HG03520 (cell line): ENCODE data around the gene DPH3.
A peak's percentile ranks its signal among the peaks of the same experiment; 100 is the strongest.

Experiments used
- ATAC-seq: cut with Tn5 transposase; IDR thresholded peaks from one replicate; pipeline ENCODE4 v1.9.1; 2021; ENCODE audit warnings: mild to moderate bottlenecking, moderate library complexity; ENCODE audit not compliant: unreplicated experiment

Gene DPH3

GRCh38 chr3:16294844-16295243 lies 30.1 kb upstream of the DPH3 start:
- no peak for ATAC-seq

DNA sequence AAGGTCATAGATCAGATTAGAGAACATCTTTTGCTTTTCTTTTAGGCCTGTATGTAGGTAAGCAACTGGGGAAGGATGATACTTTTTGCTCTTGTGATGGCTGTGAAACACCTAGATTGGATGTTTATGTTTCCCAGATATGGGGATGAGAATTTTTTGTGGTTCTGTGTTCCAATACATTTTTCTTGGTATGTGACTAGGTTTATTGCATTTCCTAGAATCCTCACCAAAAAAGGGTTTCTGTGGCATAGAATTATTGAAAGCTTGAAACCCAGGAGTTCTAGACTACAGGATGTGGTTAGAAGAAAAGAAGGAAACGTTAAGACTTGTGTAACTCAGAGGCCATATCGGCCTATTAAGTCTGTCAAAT lies 26.1 kb upstream of the DPH3 start:
- no peak for ATAC-seq

- ATAC-seq, result no peak
These were observed 25.5 kb upstream of the DPH3 start for GRCh38 chr3:16290007-16290826.

DNA sequence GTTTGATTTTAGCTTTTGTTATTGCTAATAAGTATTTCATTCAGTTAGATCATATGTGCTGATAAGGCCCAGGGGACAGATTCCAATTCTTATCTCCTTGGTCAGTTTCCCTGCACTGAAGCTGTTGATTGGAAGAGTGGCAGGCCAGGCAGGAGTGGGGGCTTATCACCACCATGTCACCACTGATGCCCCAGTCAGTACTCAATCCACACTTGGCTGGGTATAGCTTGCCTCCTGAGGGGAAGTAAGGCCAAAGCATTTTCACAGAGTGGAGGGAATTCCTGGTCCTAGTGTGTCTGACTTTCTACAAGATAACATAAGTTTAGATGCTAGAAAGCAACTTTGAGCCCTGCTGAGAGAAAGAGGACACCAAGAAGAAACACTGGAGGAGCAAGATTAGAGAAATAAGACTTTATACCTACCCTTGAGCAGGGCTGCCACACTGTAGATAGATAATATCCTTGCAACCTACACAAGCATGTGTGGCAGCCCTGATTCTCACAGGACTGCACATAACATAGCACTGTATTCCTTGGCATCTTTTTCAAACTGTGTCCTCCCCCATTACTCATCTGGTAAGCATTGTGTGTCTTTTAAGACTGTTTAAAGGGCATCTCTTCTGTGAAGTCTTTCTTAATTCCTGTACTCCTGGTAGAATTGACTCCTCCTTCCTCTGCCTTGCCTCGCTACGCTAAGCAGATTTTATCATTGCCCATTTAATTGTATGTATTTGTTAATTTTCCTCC lies 24.6 kb upstream of the DPH3 start:
- no peak for ATAC-seq

- no peak for ATAC-seq
These were observed 23.9 kb upstream of the DPH3 start for GRCh38 chr3:16288664-16289063.

- no peak for ATAC-seq
These were observed 22.2 kb upstream of the DPH3 start for GRCh38 chr3:16286751-16287543.

GRCh38 chr3:16286161-16286560 lies 21.4 kb upstream of the DPH3 start:
- ATAC-seq, result peak; percentile 82

DNA sequence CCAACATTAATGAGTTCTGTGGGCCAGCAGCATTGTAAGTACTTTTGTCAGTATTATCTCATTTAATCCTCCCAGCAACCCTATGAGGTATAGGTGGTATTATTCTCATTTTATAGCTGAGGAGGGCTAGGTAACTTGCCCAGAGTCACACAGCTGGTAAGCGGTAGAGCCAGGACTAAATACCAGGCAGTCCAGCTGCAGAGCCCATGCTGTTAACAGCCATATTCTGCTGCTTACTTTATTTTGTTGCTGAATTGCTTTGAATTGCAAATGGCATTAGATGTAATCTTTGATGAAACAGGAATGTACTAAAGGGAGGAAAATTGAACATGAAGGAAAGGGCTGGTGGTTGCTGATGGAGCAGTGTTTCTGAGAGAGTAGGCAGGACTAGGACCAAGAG lies 19.9 kb upstream of the DPH3 start:
- ATAC-seq, result no peak

DNA sequence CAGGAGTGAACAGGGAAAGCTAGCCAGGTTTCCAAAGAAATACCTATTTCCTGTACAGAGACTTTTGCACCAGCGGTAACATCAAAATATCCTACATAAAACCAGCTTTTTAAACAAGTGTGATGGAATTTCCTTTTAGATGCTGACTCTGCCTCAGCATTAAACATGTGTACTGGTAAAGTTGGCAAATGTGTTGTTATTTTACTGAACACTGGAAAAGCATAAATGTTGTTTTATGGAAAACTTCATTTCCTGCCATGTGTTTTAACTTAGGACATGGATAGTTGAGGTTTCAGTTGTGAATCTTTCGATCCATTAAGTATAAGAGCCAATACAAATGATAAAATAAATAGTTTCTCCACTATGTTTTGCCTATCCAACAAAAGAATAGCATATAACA lies 15.9 kb upstream of the DPH3 start:
- no peak for ATAC-seq

DNA sequence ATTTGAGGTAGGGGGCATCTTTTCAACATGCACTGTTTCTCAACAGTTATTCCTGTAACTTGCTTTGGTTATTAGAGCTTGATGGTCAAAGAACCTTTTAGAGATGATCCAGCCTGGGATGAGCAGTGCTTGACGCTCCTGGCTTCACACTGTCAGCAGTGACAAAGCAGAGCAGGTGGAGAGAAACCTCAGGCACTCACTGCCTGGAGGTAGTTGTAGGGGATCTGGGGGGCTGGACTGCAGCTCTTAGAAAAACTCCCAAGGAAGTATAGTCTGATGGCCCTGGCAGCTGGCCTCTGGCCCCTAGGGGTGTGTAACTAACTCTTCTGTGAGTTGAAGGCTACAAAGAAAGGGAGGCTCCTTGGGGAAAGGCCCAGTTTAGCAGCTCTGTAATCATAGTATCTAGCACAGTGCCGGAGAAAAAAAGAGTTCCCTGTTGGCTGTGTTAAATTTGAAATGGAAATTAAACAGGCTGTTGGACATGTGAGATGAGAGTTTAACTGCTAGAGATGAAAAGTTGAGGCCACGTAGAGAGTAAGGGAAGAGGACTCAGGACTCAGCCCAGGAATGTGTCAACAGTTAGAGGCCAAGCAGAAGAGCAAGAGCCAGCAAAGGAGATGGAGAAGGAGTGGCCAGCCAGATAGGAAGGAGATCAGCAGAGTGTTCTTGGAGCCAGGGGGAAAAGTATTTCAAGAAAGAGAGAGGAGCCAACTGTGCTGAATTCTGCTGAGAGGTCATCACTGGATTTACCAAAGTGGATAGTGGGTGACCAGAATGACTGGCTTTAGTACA lies 14.5 kb upstream of the DPH3 start:
- no peak for ATAC-seq

GRCh38 chr3:16277471-16277870 lies 12.7 kb upstream of the DPH3 start:
- ATAC-seq, result no peak

- no peak for ATAC-seq
These were observed 9.1 kb upstream of the DPH3 start for GRCh38 chr3:16273867-16274266.

DNA sequence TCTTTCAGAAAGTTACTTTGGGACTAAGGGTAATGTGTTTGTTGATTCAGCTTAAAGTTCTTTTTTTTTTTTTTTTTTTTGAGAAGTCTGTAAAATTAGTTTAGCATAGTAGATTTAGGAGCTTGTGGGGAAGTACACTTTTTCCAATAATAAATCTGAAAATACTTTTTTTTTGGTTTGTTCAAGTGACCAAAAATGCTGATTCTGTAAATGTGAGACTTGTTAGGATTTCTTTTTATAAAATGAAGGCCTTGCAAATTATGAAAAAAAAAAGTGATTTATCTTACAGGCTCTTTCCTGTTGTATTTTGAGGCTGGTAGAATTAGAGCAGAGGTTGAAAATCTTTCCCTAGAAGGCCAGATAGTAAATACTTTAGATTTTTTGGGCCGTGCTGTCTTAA lies 7.8 kb upstream of the DPH3 start:
- no peak for ATAC-seq

DNA sequence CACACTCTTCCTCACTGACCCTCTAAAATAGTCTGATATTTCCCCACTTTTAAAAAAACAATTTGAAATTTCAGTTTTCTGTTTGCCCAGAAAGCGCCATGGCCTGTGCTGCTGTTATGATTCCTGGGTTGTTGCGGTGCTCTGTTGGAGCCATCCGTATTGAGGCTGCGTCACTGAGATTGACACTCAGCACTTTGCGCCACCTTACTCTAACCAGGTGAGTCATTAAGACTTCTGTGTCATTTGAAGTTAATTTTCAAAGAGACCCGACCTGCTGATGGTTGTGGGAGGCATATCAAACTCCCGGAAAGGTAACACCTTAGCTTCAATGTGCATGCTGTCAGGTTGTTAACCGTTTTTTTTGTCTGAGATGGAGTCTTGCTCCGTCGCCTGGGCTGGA lies 6.1 kb upstream of the DPH3 start:
- ATAC-seq, result no peak

DNA sequence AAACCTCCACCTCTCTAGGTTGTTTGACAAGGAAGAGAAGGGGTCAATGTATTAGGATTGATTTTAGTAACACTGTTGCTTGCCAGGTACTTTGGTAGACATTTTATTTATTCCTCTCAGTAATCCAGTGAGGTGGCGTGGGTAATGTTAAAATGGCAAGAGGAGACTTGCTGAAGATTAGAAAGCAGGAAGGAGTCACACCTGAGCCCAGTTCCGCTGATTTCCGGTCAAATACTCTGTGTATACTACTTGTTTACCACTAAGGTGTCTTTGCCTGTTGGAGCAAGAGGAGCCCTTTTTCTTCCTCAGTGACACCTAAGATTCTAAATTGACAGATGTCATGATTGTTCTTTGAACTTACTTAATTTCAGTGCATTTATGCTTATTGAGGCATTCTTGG lies 2.0 kb upstream of the DPH3 start:
- ATAC-seq, result no peak

DNA sequence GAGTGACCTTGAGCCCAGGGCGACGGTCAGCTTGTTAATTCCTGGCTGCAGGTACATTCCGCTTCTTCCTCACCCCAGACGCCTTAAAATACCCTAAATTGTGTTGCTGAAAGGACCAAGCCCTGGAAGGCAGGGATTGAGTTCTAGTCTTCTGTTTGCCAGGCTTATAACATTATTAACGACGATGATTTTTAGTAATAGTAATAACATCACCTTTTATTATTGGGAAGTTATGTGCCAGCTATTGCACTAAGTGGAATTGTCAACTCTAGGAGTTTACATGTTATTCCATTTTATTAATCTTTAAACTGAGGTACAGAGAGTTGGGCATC lies 678 bp upstream of the DPH3 start:
- no peak for ATAC-seq

DNA sequence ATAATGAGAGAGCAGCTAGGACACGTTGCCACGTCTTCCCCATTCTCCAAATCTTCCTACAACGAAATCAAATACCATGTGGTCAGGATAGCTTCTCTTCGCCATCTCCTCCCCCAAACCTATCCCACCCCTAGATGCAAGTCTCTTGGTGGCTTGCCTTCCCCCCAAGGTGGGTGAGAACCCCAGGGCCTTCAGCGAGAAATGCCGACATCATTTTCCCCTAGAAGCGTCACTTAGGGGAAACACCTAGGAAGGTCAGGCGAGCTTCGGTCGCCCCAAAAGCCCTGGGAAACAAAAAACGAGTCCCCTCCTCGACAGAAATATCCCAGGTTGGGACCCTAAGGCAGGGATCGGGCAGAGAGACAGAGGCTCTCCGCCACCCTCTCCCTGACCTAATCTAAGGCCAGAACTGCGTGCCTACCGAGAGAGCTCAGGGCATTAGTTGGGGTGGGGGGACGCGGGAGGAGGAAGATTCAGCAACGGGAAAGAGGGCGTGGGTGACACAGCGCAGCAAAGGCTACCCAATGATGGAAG lies 502 bp downstream of the DPH3 start:
- ATAC-seq, result no peak

DNA sequence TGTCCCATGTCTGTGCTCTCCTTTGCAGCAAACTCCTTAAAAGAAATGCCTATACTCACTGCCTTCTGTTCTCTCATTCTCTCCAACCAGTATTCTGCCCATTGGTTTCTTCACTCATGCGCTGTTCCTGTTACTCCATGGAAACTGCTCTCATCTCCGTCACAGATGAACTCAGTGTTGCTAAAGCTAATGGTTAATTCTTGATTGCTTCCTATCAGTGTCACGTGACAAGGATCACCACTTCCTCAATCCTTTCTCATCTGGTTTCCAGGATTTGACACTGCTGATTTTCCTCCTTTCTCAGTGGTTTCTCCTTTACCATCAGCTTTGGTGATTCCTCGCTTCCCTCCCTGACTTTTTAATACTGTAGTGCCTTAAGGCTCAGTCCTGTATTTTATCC lies 2.6 kb downstream of the DPH3 start:
- no peak for ATAC-seq

- ATAC-seq, result no peak
These were observed 4.7 kb downstream of the DPH3 start for GRCh38 chr3:16260046-16260445.

- no peak for ATAC-seq
These were observed 5.9 kb downstream of the DPH3 start for GRCh38 chr3:16258866-16259265.

DNA sequence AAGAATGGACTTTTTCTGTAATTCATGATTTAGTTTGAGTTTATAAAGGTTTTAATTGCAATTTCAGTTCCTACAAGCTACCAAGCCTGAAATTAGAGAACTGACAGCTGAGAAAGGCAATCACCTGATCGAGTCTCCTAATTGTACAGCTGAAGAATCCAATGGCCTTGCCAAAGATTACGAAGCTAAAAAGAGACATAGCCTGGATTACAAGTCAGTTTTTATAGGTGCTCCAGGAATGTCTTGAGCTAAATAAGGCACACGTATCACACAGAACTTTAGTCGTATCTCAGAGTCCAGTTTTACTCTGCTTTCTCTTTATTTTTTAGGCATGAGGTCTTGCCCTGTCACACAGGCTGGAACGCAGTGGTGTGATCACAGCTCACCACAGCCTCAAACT lies 6.6 kb downstream of the DPH3 start:
- ATAC-seq, result no peak
